ENCODE data around the gene RMC1.

DNA sequence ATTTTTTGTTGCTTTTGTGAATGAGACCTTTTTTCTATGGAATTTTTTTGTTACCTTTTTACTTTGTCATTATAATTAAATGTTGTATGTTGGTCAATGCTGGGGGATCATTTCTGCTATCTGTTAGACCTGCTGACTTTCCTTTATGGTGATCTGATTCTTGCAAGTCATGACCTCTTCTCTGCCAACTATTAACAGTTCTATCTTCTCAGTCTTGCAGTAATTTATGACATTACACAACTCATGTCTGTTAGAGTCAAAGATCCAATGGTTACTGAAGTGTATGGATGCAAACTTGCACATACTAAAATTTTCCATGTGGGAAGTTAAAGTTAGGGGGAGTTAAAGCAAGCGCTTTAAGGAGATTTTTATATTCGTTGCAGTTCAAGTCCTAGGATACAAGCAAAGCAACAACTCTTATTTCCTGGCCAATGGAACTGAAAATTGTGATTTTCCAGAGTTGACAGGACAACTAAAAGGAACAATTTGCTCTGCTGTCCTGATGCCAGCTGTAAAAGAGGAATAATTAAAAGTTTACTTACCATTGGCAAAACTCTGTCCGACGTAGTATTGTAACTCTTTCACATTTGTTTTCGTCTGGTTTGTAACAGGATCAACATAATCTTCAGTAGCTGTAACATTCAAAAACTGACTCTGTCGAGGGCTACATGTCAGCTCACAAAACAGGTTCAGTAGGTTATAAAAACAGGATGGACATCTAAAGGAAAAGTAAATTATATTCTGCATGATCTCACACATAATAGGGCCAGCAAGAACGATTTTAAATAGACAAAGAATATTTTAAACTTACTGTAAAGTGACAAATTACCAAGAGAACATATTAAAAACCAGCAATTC, 65.2 kb downstream of the RMC1 start:
- TF ChIP-seq POLR2AphosphoS5 (IDR thresholded peaks at IDR 0.05; ENCODE audit: low read depth, low read length), result no peak
- TF ChIP-seq FOXP2 (optimal IDR thresholded peaks at IDR 0.05; ENCODE audit: borderline replicate concordance, extremely low read depth, extremely low read length, insufficient read depth), result no peak
